ENCODE data around the gene MTARC2.

DNA sequence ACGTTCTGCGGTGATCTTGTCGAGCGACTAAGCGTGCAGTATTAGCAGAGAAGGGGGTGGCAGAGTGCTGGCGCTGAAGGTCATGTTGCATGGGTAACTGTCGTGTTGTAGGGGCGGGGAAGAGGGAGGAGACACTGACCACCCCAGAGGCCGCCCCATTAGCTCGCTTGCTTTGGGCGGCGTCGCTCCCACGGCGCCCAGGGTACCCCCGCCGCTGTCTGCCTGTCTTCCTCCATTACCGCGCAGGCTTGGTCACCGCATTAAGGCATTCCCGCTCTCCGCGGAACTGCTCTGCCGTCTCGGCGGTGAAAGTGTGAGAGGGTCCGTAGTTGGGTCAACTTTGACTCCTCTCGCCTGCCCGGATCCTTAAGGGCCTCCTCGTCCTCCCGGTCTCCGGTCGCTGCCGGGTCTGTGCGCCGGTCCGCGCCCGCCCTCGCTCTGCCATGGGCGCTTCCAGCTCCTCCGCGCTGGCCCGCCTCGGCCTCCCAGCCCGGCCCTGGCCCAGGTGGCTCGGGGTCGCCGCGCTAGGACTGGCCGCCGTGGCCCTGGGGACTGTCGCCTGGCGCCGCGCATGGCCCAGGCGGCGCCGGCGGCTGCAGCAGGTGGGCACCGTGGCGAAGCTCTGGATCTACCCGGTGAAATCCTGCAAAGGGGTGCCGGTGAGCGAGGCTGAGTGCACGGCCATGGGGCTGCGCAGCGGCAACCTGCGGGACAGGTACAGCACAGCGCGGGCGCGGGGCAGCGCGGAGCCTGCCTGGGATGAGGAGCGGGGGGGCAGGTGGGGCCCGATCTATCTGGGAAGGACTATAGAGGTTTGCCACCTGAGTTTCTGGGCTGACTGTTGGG is at the start of gene MTARC2:
- TF ChIP-seq SMC3 (conservative IDR thresholded peaks at IDR 0.05; ENCODE audit: poor library complexity): no peak
- TF ChIP-seq, protein P1, sequence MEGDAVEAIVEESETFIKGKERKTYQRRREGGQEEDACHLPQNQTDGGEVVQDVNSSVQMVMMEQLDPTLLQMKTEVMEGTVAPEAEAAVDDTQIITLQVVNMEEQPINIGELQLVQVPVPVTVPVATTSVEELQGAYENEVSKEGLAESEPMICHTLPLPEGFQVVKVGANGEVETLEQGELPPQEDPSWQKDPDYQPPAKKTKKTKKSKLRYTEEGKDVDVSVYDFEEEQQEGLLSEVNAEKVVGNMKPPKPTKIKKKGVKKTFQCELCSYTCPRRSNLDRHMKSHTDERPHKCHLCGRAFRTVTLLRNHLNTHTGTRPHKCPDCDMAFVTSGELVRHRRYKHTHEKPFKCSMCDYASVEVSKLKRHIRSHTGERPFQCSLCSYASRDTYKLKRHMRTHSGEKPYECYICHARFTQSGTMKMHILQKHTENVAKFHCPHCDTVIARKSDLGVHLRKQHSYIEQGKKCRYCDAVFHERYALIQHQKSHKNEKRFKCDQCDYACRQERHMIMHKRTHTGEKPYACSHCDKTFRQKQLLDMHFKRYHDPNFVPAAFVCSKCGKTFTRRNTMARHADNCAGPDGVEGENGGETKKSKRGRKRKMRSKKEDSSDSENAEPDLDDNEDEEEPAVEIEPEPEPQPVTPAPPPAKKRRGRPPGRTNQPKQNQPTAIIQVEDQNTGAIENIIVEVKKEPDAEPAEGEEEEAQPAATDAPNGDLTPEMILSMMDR (IDR thresholded peaks at IDR 0.05; ENCODE audit: poor library complexity, severe bottlenecking): no peak
